Ovary (tissue), 3 donors: Measurements from ENCODE around the gene ADCY5.

Experiments
- CTCF ChIP-seq, 3 donors: fragments of 450-650 bp in 2 of 3; fragments of 200-600 bp in 1 of 3; IDR thresholded peaks; one replicate each; pipeline versions ENCODE4 v1.5.1 to v1.8.0; 2016 to 2022; ENCODE audit warnings: antibody characterized with exemption in 3 of 3, mild to moderate bottlenecking in 1 of 3
- EP300 ChIP-seq: sonication (generic); formaldehyde crosslinking; IDR thresholded peaks from one replicate; pipeline ENCODE4 v1.6.1; 2017; ENCODE audit warnings: antibody characterized with exemption
- POLR2A ChIP-seq: fragments of 450-650 bp; IDR thresholded peaks from one replicate; pipeline ENCODE4 v1.6.1; 2017; ENCODE audit warnings: antibody characterized with exemption, mild to moderate bottlenecking, moderate library complexity
- donor health status: DM: no; HTN: no; CAD: no.

DNA sequence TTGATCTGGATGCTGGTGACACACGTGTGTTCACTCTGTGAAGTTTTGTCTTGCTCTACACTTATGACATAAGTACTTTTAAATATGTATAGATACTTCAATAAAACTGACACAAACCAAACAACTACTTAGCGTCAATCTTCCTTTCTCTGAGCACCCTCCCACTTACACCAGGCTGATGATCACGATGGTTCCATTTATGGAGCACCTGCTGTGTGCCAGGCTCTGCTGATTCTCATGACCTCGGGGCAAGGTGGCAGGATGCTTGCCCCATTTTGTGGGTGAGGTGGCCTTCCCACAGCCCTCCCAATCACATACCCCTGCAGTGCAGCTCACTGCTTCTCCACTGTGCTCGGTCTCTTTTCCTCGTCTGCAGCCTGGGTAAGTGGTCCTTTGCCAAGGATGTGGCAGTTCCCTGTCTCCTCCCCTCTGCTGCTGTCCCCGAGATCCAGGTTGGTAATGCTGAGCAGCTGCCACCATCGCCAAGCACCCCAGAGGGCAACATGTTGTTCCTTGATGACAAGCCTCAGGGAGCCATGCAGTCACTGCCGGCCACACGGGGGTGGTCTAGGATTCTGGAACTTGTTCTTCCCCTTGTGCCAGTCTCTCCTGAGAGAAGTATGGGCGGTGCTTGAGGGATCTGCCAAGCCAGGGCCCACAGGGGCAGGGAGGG is 20.6 kb upstream of the ADCY5 start:
- TF ChIP-seq CTCF (IDR thresholded peaks at IDR 0.05) (no peak), POLR2A (no peak), EP300 (no peak)
